Endodermal cell (in vitro differentiated cells): Measurements from ENCODE around the gene JAKMIP1. TPM values are rescaled to one million over a fixed set of nuclear protein-coding genes. Genes with fewer than 3 reads are reported as not detected.
A peak's percentile ranks its signal among the peaks of the same experiment; 100 is the strongest.

ENCODE experiments used
- DNase-seq: peaks from one replicate; pipeline ENCODE4 v3.0.0-alpha.2; 2017
- H3K27ac ChIP-seq: 2 replicates; pipeline ENCODE4 v1.5.1; 2013; ENCODE audit warnings: mild to moderate bottlenecking, low read depth, low read length, moderate library complexity
- H3K27me3 ChIP-seq: 2 replicates; pipeline ENCODE4 v1.6.1; 2013; ENCODE audit warnings: mild to moderate bottlenecking, low read length, moderate library complexity; ENCODE audit not compliant: insufficient read depth, control insufficient read depth, poor library complexity, severe bottlenecking
- H3K36me3 ChIP-seq: 2 replicates; pipeline ENCODE4 v1.7.0; 2013; ENCODE audit warnings: mild to moderate bottlenecking, low read length, moderate library complexity; ENCODE audit not compliant: control insufficient read depth, insufficient read depth
- H3K4me1 ChIP-seq: one replicate; pipeline ENCODE4 v1.7.0; 2013; ENCODE audit warnings: low read length; ENCODE audit not compliant: control insufficient read depth, insufficient read depth
- H3K4me3 ChIP-seq: 2 replicates; pipeline ENCODE4 v1.5.1; 2013; ENCODE audit warnings: mild to moderate bottlenecking, low read length, moderate library complexity
- H3K9ac ChIP-seq: 2 replicates; pipeline ENCODE4 v1.6.1; 2013; ENCODE audit warnings: mild to moderate bottlenecking, low read length, moderate library complexity; ENCODE audit not compliant: poor library complexity, severe bottlenecking; ENCODE audit errors: extremely low read depth
- H3K9me3 ChIP-seq: 2 replicates; pipeline ENCODE4 v1.6.1; 2013; ENCODE audit warnings: mild to moderate bottlenecking, low read length, moderate library complexity; ENCODE audit not compliant: control insufficient read depth
- H3K27ac Mint-ChIP-seq: 2 replicates; pipeline ENCODE4 v1.8.0; 2020; ENCODE audit warnings: mixed read lengths
- H3K27me3 Mint-ChIP-seq: 2 replicates; pipeline ENCODE4 v1.8.0; 2021; ENCODE audit warnings: mild to moderate bottlenecking, mixed read lengths; ENCODE audit not compliant: insufficient read depth
- H3K36me3 Mint-ChIP-seq: 2 replicates; pipeline ENCODE4 v1.8.0; 2020; ENCODE audit warnings: low read depth, mixed read lengths
- H3K4me1 Mint-ChIP-seq: 2 replicates; pipeline ENCODE4 v1.8.0; 2020; ENCODE audit warnings: mixed read lengths
- H3K4me3 Mint-ChIP-seq: 2 replicates; pipeline ENCODE4 v1.8.0; 2020; ENCODE audit warnings: mild to moderate bottlenecking, moderate library complexity, mixed read lengths
- H3K9me3 Mint-ChIP-seq: 2 replicates; pipeline ENCODE4 v1.8.0; 2020; ENCODE audit warnings: mild to moderate bottlenecking, mixed read lengths
- WGBS, 2 experiments: methylation state at CpG; one replicate each; pipeline versions ENCODE4 v1.1.5 to v1.1.7; 2013; ENCODE audit warnings: missing lambda C conversion rate in 2 of 2, mixed read lengths in 1 of 2; ENCODE audit not compliant: insufficient coverage in 1 of 2, insufficient read length in 1 of 2; 5-methylcytosine and 5-hydroxymethylcytosine counted together
- total RNA-seq, 2 donors: library from RNA; stranded (reverse); fragmentation: NEBNext Ultra II Directional in 1 of 2; extraction: Animal tissue kit (Norgen Biotek cat#: 25700) in 1 of 2; gene quantifications; 2 replicates in 1 of 2; 3 replicates in 1 of 2; pipeline ENCODE4 v1.2.1, GENCODE V29; 2021
- TF ChIP-seq, protein P1 (sequence below): fragments of 200-600 bp; sonication (generic); conservative IDR thresholded peaks from 2 replicates; pipeline ENCODE4 v1.5.0; 2021; ENCODE audit warnings: antibody characterized with exemption, mild to moderate bottlenecking

Gene JAKMIP1
- total RNA-seq, 2 donors from 2014 or later = 10.4 to 11.2 TPM

DNA sequence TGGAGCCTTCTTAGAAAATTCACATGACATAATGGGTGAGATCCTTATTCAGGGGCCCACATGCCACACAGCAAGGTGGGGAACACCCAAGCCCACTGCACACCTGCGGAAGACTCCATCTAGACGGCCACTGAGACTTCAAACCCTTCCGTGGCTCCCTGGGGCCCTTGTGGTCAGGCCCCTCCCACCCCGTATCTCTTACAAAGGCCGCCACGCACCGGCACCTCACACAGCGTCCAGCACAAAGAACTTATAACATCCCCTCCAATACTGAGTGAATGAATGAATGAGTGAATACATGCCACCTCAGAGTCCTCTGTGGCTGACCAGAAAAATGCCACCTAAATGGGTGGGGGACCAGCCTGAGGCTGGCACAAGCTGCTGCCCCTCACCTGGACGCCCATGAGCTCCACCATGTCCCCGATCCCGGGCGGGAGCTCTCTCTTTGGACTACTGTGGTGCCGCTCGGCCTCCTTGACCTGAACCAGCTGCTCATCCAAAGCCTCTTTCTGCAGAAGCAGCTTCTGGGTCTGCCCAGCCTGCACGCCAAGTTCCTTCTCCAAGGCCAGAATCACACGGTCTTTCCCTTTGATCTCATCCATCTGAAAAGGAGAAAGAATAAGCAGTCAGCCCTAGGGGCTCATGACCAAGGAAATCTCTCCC lies 115.2 kb downstream of the JAKMIP1 start:
- Mint-ChIP-seq H3K36me3 (peaks cover 38% of the 10 kb centered on the region), H3K27me3 (peaks cover 2% of the 10 kb centered on the region), H3K27ac (no peak overlapping the region), H3K4me1 (no peaks in the 10 kb centered on the region), H3K9me3 (peaks cover 1% of the 10 kb centered on the region), H3K4me3 (no peak overlapping the region)
- Histone ChIP-seq H3K9me3 (peaks cover 7% of the 10 kb centered on the region), H3K36me3 (peaks cover 25% of the 10 kb centered on the region), H3K4me1 (no peaks in the 10 kb centered on the region), H3K4me3 (no peak overlapping the region), H3K27ac (no peak overlapping the region), H3K27me3 (no peaks in the 10 kb centered on the region), H3K9ac (no peak overlapping the region)
- TF ChIP-seq, protein P1, sequence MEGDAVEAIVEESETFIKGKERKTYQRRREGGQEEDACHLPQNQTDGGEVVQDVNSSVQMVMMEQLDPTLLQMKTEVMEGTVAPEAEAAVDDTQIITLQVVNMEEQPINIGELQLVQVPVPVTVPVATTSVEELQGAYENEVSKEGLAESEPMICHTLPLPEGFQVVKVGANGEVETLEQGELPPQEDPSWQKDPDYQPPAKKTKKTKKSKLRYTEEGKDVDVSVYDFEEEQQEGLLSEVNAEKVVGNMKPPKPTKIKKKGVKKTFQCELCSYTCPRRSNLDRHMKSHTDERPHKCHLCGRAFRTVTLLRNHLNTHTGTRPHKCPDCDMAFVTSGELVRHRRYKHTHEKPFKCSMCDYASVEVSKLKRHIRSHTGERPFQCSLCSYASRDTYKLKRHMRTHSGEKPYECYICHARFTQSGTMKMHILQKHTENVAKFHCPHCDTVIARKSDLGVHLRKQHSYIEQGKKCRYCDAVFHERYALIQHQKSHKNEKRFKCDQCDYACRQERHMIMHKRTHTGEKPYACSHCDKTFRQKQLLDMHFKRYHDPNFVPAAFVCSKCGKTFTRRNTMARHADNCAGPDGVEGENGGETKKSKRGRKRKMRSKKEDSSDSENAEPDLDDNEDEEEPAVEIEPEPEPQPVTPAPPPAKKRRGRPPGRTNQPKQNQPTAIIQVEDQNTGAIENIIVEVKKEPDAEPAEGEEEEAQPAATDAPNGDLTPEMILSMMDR = no peak
- no peak for DNase-seq
- WGBS, 2 experiments = 95 to 96% methylated on average over 8 to 14 of the region's 16 CpGs

DNA sequence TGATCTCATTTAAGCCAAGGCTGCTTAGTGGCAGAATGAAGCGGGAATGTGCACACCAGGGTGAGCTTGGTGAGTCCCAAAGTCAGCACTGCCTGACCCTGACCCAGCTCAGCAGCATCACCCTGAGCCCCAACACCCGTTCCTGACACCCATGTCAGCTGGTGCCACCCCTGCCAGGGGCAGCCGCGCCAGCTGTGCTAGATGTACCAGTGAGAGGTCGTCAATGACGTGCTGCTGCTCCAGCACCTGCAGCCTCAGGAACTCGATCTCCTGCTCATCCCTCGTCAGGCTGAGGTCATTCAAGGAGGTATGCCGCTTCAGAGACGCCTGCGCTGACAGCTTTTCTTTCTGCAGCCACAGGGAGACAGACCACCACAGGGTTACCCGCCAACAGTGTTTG lies 120.4 kb downstream of the JAKMIP1 start:
- DNase-seq = peak; percentile 31
- Histone ChIP-seq H3K4me1 (no peaks in the 10 kb centered on the region), H3K36me3 (peaks cover 36% of the 10 kb centered on the region), H3K9me3 (peaks cover 7% of the 10 kb centered on the region), H3K9ac (no peak overlapping the region), H3K4me3 (no peak overlapping the region), H3K27ac (no peak overlapping the region), H3K27me3 (no peaks in the 10 kb centered on the region)
- Mint-ChIP-seq H3K36me3 (peaks cover 53% of the 10 kb centered on the region), H3K27me3 (no peaks in the 10 kb centered on the region), H3K4me3 (no peak overlapping the region), H3K27ac (no peak overlapping the region), H3K4me1 (no peaks in the 10 kb centered on the region), H3K9me3 (no peaks in the 10 kb centered on the region)
- 91 to 95% methylated on average over 11 to 12 of the region's 12 CpGs for WGBS, 2 experiments
- TF ChIP-seq, protein P1 = no peak

DNA sequence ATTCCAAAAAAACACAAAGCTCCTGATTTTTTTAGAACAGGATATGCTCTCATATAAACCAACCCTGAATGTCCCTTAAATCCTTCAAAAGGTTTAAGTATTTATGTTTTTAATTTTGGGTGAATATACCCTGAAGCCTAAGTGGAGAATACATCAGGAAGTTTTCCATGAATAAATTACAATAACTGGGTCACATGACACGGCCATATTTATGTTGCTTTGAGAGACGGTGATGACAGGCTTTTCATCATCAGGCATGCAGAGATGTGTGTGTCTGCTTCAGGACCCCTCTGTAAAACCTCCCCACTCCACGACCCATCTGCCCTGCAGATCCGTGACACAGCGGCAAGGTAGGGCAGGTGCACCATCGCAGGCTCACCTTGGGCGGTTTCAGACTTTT lies 121.8 kb downstream of the JAKMIP1 start:
- Histone ChIP-seq H3K27ac (no peak overlapping the region), H3K36me3 (peaks cover 23% of the 10 kb centered on the region), H3K9ac (no peak overlapping the region), H3K4me1 (no peaks in the 10 kb centered on the region), H3K27me3 (no peaks in the 10 kb centered on the region), H3K4me3 (no peak overlapping the region), H3K9me3 (no peaks in the 10 kb centered on the region)
- TF ChIP-seq, protein P1 = no peak
- no peaks in the 10 kb centered on the region for H3K9me3 Mint-ChIP-seq
- no peak overlapping the region for H3K4me3 Mint-ChIP-seq
- DNase-seq = no peak
- H3K27me3 Mint-ChIP-seq = no peaks in the 10 kb centered on the region
- 93 to 100% methylated on average over 5 to 7 of the region's 7 CpGs for WGBS, 2 experiments
- no peaks in the 10 kb centered on the region for H3K4me1 Mint-ChIP-seq
- H3K36me3 Mint-ChIP-seq = peaks cover 46% of the 10 kb centered on the region
- H3K27ac Mint-ChIP-seq = no peak overlapping the region
